Thoracic aorta (tissue), 2 donors: ENCODE results near the gene MARK4. TPM values are rescaled to one million over a fixed set of nuclear protein-coding genes. Genes with fewer than 3 reads are reported as not detected.

ENCODE experiments used
- ATAC-seq: fragments of 150-250 bp; one replicate; pipeline ENCODE4 v1.8.0; 2017; ENCODE audit warnings: low read depth; ENCODE audit not compliant: insufficient number of reproducible peaks, low FRiP score
- DNase-seq: peaks from one replicate; pipeline ENCODE4 v3.0.0-alpha.2; 2020; ENCODE audit warnings: low spot score
- H3K27ac ChIP-seq, 2 donors: fragments of 200-600 bp; sonication (generic); 1 replicate in 1 of 2; 2 replicates in 1 of 2; pipeline ENCODE4 v1.5.1; 2016; ENCODE audit warnings: mild to moderate bottlenecking in 2 of 2, moderate library complexity in 2 of 2
- H3K27me3 ChIP-seq: fragments of 200-600 bp; sonication (generic); replicated peaks from 2 replicates; pipeline ENCODE4 v1.6.0; 2016; ENCODE audit warnings: mild to moderate bottlenecking; ENCODE audit not compliant: insufficient read depth
- H3K36me3 ChIP-seq: fragments of 200-600 bp; sonication (generic); one replicate; pipeline ENCODE4 v1.5.1; 2016
- H3K4me1 ChIP-seq, 2 donors: fragments of 200-600 bp; sonication (generic); 1 replicate in 1 of 2; 2 replicates in 1 of 2; pipeline versions ENCODE4 v1.5.1 to v1.6.0; 2016; ENCODE audit warnings: low read depth in 2 of 2, mild to moderate bottlenecking in 1 of 2; ENCODE audit not compliant: control insufficient read depth in 1 of 2
- H3K4me3 ChIP-seq: fragments of 200-600 bp; sonication (generic); 2 replicates; pipeline ENCODE4 v1.5.1; 2016; ENCODE audit warnings: mild to moderate bottlenecking
- H3K9me3 ChIP-seq: fragments of 200-600 bp; sonication (generic); 2 replicates; pipeline ENCODE4 v1.5.1; 2016
- total RNA-seq, 2 donors: library from RNA; depleted of rRNA; stranded (reverse); fragments of >200 nt; gene quantifications; one replicate each; pipeline versions ENCODE4 v1.1.0 to v1.2.3, GENCODE V29; 2016
- TF ChIP-seq, protein P1 (sequence below): fragments of 200-600 bp; sonication (generic); IDR thresholded peaks from one replicate; pipeline ENCODE4 v1.5.1; 2019; ENCODE audit warnings: antibody characterized with exemption

MARK4 gene
- total RNA-seq, 2 donors from 2014 or later, result 24.1 to 36.2 TPM

DNA sequence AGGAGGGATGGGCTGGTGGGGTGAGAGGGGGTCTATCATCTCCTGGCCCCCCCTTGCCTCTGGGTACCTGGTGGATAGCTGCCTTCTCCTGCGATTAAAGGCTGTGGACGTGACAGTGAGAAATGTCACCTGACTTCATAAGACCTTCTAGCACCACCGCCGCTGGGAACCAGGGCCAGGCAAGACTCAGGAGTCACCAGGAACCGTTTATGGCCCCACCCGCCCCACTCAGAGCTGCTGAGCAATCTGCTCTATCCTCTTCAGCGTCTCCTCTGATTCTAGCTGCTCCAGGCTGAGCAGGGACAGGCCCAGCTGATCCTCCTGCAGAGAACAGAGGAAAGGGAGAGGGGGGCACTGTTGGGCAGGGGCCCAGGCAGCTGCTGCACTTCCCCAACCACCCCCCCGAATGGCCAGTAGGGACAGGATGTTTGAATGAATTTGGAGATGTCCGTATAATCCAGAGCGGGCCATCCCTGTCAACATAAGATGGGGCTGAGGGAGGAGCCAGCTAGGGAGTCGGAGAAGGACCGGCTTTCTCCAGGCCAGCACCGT lies 100.4 kb downstream of the MARK4 start:
- ATAC-seq (no peak), DNase-seq (no peak)
- Histone ChIP-seq H3K9me3 (no peaks in the 10 kb centered on the region), H3K4me3 (no peak overlapping the region), H3K27me3 (no peaks in the 10 kb centered on the region), H3K36me3 (peaks cover 10% of the 10 kb centered on the region), H3K27ac (no peak overlapping the region), H3K4me1 (no peaks in the 10 kb centered on the region)
- TF ChIP-seq, protein P1, sequence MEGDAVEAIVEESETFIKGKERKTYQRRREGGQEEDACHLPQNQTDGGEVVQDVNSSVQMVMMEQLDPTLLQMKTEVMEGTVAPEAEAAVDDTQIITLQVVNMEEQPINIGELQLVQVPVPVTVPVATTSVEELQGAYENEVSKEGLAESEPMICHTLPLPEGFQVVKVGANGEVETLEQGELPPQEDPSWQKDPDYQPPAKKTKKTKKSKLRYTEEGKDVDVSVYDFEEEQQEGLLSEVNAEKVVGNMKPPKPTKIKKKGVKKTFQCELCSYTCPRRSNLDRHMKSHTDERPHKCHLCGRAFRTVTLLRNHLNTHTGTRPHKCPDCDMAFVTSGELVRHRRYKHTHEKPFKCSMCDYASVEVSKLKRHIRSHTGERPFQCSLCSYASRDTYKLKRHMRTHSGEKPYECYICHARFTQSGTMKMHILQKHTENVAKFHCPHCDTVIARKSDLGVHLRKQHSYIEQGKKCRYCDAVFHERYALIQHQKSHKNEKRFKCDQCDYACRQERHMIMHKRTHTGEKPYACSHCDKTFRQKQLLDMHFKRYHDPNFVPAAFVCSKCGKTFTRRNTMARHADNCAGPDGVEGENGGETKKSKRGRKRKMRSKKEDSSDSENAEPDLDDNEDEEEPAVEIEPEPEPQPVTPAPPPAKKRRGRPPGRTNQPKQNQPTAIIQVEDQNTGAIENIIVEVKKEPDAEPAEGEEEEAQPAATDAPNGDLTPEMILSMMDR, result no peak

DNA sequence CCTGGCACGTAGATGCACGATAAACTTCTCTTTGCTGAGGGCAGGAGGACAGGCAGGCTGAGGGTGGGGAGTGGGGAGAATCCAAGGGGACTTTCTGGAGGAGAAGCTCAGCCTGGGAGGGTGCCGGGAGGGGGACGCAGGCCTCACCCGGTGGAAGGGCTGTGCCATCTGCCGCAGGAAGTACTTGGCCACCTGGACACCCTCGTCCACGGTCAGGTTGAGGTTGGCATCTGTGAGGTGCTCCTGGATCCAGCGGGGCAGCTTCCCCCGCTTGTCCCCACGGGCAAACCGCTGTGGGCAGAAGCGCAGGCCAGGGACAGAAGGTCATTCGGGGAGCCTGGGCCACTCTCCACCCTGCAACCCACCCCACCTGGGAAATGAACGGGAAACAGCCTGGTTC lies 101.0 kb downstream of the MARK4 start:
- DNase-seq (no peak), ATAC-seq (no peak)
- Histone ChIP-seq H3K4me1 (no peaks in the 10 kb centered on the region), H3K36me3 (peaks cover 10% of the 10 kb centered on the region), H3K27me3 (no peaks in the 10 kb centered on the region), H3K27ac (no peak overlapping the region), H3K9me3 (no peaks in the 10 kb centered on the region), H3K4me3 (no peak overlapping the region)
- TF ChIP-seq, protein P1, result no peak

- no peak for DNase-seq
- no peaks in the 10 kb centered on the region for H3K4me1 ChIP-seq
- H3K27ac ChIP-seq, result no peak overlapping the region
- peaks cover 13% of the 10 kb centered on the region for H3K36me3 ChIP-seq
- no peaks in the 10 kb centered on the region for H3K27me3 ChIP-seq
- H3K9me3 ChIP-seq, result no peaks in the 10 kb centered on the region
- TF ChIP-seq, protein P1, result no peak
- no peak for ATAC-seq
- no peak overlapping the region for H3K4me3 ChIP-seq
Observed at GRCh38 chr19:45352471-45352870, 101.4 kb downstream of the MARK4 start.

DNA sequence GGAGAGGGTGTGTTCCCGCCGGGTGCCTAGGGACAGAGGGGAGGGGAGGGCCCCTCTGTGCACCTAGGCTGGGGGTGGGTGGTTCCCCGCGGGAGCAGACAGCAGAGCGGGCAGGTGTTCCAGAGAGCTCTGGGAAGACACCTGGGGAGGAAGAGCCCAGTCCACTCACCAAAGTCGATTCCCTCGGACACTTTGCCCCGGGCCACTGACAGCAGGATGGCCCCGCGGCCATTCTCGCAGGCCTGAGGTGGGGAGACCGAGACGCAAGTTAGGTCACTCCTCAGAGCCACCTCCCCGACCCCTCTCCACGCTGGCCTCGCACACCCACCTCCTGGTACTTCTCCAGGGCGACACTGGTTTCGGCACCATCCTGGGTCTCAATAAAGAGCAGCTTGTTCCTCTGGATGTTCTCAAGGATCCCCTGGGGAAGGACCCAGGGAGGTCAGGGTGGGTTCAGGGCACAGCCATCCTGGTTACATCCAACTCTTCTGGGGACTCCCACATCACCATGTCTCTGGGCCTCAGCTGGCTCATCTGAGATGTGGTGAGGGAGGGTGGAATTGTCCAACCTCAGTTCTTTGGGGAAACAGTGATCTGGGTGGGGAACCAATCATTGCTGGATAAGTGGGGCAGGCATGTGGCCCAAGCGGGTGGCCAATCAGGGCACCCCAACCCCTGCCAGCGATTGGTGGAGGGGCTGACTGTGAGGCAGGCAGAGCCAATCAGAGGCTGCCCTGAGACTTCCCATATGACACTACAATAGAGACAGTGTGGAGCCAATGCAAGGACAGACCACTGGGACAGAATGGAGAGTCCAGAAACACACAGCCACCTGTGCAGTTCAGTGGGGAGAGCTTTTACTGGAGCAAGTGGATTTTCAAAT lies 102.1 kb downstream of the MARK4 start:
- no peaks in the 10 kb centered on the region for H3K4me1 ChIP-seq
- DNase-seq (no peak), ATAC-seq (no peak)
- H3K4me3 ChIP-seq, result no peak overlapping the region
- no peak overlapping the region for H3K27ac ChIP-seq
- H3K27me3 ChIP-seq, result no peaks in the 10 kb centered on the region
- H3K36me3 ChIP-seq, result peaks cover 13% of the 10 kb centered on the region
- TF ChIP-seq, protein P1, result no peak
- H3K9me3 ChIP-seq, result no peaks in the 10 kb centered on the region

- no peak overlapping the region for H3K4me3 ChIP-seq
- TF ChIP-seq, protein P1, result no peak
- DNase-seq (no peak), ATAC-seq (no peak)
- peaks cover 13% of the 10 kb centered on the region for H3K36me3 ChIP-seq
- no peaks in the 10 kb centered on the region for H3K9me3 ChIP-seq
- no peaks in the 10 kb centered on the region for H3K4me1 ChIP-seq
- H3K27ac ChIP-seq, result no peak overlapping the region
- H3K27me3 ChIP-seq, result no peaks in the 10 kb centered on the region
Observed at GRCh38 chr19:45354241-45354842, 103.3 kb downstream of the MARK4 start.
